ENCODE data around the gene INPP5E. TPM values are rescaled to one million over a fixed set of nuclear protein-coding genes. Genes with fewer than 3 reads are reported as not detected.

The INPP5E gene
- total RNA-seq, 2 experiments from 2014 or later = 20.2 to 21.3 TPM

DNA sequence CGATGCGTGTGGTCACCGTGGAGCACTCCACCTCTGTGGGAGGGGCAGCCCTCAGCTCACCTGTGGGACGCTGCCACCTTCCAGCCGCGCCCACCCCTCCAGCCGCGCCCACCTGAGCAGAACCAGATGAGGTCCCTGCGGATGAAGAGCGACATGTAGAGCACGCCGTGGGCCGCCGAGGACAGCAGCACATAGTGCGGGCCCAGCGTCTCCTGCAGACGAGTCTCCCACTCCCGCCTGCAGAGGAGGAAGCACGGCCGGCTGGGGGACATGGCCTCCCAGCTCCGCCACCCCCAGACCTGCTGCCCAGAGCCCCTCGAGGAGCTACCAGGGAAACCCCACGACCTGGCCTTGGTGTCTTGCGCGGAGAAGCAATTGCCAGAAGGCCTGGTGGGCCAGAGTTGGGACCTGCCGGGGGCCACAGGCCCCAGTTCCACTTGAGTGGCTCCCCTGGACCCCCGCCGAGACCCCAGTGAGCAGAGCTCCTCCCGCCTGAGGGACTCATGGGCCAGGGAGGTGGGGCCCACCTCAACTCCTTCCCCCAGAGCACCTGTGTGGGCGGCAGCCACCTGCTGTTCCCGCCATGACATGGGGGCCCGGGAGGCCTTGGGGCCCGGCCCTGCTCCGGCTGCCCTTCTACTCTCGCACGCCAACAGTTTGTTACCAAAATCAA, 6.5 kb downstream of the INPP5E start:
- Histone ChIP-seq H3K9me3 (ENCODE audit: low read length) (no peaks in the 10 kb centered on the region), H3K79me2 (ENCODE audit: insufficient read depth, low read depth, low read length) (peaks cover 18% of the 10 kb centered on the region; the same call in 1 of the 2 replicates), H3K27ac (ENCODE audit: low read depth, low read length, poor library complexity, severe bottlenecking) (no peak overlapping the region), H3K4me3 (ENCODE audit: low read depth, low read length, poor library complexity, severe bottlenecking) (no peak overlapping the region), H3K9me2 (ENCODE audit: insufficient read depth, low read length) (no peaks in the 10 kb centered on the region), H2AFZ (ENCODE audit: low read length) (no peak overlapping the region), H3K4me2 (ENCODE audit: low read length) (no peak overlapping the region), H3K36me3 (ENCODE audit: insufficient read depth, low read length) (peaks cover 46% of the 10 kb centered on the region), H3K4me1 (ENCODE audit: insufficient read depth, low read length, poor library complexity, severe bottlenecking) (peaks cover 17% of the 10 kb centered on the region), H4K20me1 (ENCODE audit: insufficient read depth, low read length) (peaks cover 8% of the 10 kb centered on the region)
- ChIA-PET CTCF (ENCODE audit: unreplicated experiment) (no interaction called here), POLR2A (no interaction called here)
- TF ChIP-seq, protein P1, sequence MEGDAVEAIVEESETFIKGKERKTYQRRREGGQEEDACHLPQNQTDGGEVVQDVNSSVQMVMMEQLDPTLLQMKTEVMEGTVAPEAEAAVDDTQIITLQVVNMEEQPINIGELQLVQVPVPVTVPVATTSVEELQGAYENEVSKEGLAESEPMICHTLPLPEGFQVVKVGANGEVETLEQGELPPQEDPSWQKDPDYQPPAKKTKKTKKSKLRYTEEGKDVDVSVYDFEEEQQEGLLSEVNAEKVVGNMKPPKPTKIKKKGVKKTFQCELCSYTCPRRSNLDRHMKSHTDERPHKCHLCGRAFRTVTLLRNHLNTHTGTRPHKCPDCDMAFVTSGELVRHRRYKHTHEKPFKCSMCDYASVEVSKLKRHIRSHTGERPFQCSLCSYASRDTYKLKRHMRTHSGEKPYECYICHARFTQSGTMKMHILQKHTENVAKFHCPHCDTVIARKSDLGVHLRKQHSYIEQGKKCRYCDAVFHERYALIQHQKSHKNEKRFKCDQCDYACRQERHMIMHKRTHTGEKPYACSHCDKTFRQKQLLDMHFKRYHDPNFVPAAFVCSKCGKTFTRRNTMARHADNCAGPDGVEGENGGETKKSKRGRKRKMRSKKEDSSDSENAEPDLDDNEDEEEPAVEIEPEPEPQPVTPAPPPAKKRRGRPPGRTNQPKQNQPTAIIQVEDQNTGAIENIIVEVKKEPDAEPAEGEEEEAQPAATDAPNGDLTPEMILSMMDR (conservative IDR thresholded peaks at IDR 0.05; ENCODE audit: low read length) = no peak
- intact Hi-C loops (cut with micrococcal nuclease; ENCODE audit: unreplicated experiment) = no loop called here
- no TSS peak for BruUV-seq (replicated peaks)
- DNase-seq (ENCODE audit: low spot score) = no peak

DNA sequence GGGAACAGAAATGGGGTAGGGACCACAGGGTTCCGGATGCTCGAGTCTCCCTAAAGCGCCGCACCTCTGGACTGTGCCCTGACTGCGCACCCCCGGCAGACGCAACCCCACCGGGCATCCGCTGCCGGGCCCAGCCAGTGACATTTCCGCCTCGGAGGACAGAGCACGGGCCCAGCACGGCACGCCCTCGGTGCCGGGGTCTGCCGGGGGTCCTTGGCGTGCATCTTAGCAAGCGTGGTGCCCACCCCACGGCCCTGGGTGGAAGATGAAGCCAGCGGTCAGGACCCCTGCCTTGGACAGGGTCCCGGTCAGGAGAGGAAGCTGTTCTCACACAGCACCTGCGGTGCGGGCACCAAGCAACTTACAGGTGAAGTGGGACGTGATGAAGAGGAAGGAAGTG, 7.1 kb downstream of the INPP5E start:
- POLR2A ChIA-PET = no interaction called here
- BruUV-seq (replicated peaks) = no TSS peak

DNA sequence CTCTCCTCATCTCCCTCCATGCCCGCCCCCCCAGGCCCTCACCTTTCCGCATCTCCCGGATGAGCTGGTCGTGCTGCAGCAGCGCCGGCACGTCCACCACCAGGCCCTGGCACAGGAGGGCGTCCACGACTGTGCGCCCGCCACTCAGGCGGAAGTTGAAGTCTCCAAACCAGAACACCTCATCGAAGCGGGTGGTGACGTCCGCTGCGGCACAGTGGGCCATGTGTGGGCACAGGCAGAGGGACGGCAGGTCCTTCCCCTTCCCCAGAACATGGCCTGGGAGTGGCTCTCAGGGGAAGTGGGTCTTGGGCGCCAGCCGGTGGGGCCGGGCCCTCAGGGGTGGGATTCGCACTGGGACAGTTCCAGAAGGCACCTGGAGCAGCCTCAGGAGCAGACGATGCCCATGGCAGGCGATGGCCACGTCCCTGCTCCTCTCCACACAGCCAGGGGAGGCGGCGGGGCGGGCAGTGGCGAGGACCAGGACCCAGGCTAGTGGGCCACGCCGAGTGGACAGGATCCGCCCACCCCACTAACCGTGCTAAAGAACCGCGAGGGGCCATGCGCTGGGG, 7.8 kb downstream of the INPP5E start:
- H4K20me1 ChIP-seq (ENCODE audit: insufficient read depth, low read length) = peaks cover under 1% of the 10 kb centered on the region; the same call in 1 of the 2 replicates
- peaks cover 4% of the 10 kb centered on the region; the same call in 1 of the 2 replicates for H3K79me2 ChIP-seq (ENCODE audit: insufficient read depth, low read depth, low read length)
- intact Hi-C loops (cut with micrococcal nuclease; ENCODE audit: unreplicated experiment) = no loop called here
- H3K4me1 ChIP-seq (ENCODE audit: insufficient read depth, low read length, poor library complexity, severe bottlenecking) = peaks cover 4% of the 10 kb centered on the region
- H3K9me3 ChIP-seq (ENCODE audit: low read length) = no peaks in the 10 kb centered on the region
- BruUV-seq (replicated peaks) = no TSS peak
- peaks cover 52% of the 10 kb centered on the region for H3K36me3 ChIP-seq (ENCODE audit: insufficient read depth, low read length)
- H2AFZ ChIP-seq (ENCODE audit: low read length) = no peak overlapping the region
- no peaks in the 10 kb centered on the region for H3K9me2 ChIP-seq (ENCODE audit: insufficient read depth, low read length)
- CTCF ChIA-PET (ENCODE audit: unreplicated experiment) = no interaction called here
- DNase-seq (ENCODE audit: low spot score) = no peak
- POLR2A ChIA-PET = no interaction called here
- TF ChIP-seq, protein P1 (conservative IDR thresholded peaks at IDR 0.05; ENCODE audit: low read length) = no peak
- TF ChIP-seq EZH2phosphoT487 (IDR thresholded peaks at IDR 0.05; ENCODE audit: borderline replicate concordance, low read depth, low read length) = no peak
- H3K4me3 ChIP-seq (ENCODE audit: low read depth, low read length, poor library complexity, severe bottlenecking) = no peak overlapping the region
- no peak overlapping the region for H3K27ac ChIP-seq (ENCODE audit: low read depth, low read length, poor library complexity, severe bottlenecking)
- no peak overlapping the region for H3K4me2 ChIP-seq (ENCODE audit: low read length)

More for the DNA sequence above, 7.1 kb downstream of the INPP5E start:
- Histone ChIP-seq H3K27ac (ENCODE audit: low read depth, low read length, poor library complexity, severe bottlenecking) (no peak overlapping the region), H2AFZ (ENCODE audit: low read length) (no peak overlapping the region), H3K79me2 (ENCODE audit: insufficient read depth, low read depth, low read length) (peaks cover 12% of the 10 kb centered on the region; the same call in 1 of the 2 replicates), H3K9me2 (ENCODE audit: insufficient read depth, low read length) (no peaks in the 10 kb centered on the region), H3K36me3 (ENCODE audit: insufficient read depth, low read length) (peaks cover 51% of the 10 kb centered on the region), H4K20me1 (ENCODE audit: insufficient read depth, low read length) (peaks cover 7% of the 10 kb centered on the region), H3K4me3 (ENCODE audit: low read depth, low read length, poor library complexity, severe bottlenecking) (no peak overlapping the region), H3K4me1 (ENCODE audit: insufficient read depth, low read length, poor library complexity, severe bottlenecking) (peaks cover 11% of the 10 kb centered on the region), H3K9me3 (ENCODE audit: low read length) (no peaks in the 10 kb centered on the region), H3K4me2 (ENCODE audit: low read length) (no peak overlapping the region)
- intact Hi-C loops (cut with micrococcal nuclease; ENCODE audit: unreplicated experiment) = no loop called here
- CTCF ChIA-PET (ENCODE audit: unreplicated experiment) = no interaction called here
- no peak for DNase-seq (ENCODE audit: low spot score)
- TF ChIP-seq EZH2phosphoT487 (IDR thresholded peaks at IDR 0.05; ENCODE audit: borderline replicate concordance, low read depth, low read length) = no peak
- TF ChIP-seq, protein P1 (conservative IDR thresholded peaks at IDR 0.05; ENCODE audit: low read length) = no peak

Data from OCI-LY7 (cell line).